GM10266 (cell line): Measurements from ENCODE around the gene CPM.

Experiments used
- DNase-seq: peaks from one replicate; pipeline ENCODE4 v3.0.0; 2012; ENCODE audit errors: extremely low spot score
- CTCF ChIP-seq: IDR thresholded peaks from 2 replicates; pipeline ENCODE4 v1.5.1; 2012; ENCODE audit warnings: mild to moderate bottlenecking, low read depth; ENCODE audit not compliant: control insufficient read depth, insufficient read depth; ENCODE audit errors: missing control alignments

CPM gene

GRCh38 chr12:68919581-68920239 lies 13.3 kb downstream of the CPM start:
- TF ChIP-seq CTCF = no peak
- DNase-seq = no peak

DNA sequence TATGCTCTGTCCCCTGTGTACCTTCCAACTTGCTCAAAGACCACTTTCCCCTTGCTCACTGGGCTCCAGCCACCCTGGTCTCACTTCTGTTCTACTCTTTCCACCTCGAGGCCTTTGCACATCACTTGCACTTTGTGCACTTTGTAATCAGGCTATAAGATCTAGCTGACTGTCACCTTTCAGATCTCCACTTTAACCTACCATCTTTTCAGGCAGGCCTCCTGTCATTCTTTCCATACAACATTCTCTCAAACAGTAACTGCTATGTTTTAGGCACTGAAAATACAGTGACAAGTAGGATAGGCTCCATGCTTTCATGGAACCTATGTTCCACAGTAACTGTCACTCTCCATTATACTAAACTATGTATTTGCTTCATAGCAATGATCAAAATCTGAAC lies 14.0 kb downstream of the CPM start:
- TF ChIP-seq CTCF = no peak
- no peak for DNase-seq

DNA sequence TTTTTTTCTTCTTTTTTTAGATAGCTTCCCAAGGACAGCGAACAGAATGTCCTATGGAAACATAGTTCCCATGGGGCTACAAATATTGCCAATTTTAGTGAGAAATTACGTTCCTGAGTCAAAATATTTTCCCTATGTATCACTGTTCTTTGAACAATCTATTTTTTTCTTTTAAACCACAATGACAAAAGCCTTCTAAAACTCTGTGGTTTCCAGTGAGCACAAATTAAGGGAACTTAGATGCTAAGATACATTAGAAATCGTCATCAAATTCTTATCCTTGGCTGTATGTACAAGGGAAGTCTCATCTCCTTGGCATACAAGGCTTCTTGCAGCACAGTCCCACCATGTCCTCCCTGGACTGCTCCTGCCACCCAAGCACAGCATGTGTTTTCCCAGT lies 17.9 kb downstream of the CPM start:
- no peak for DNase-seq
- TF ChIP-seq CTCF = no peak

- TF ChIP-seq CTCF = no peak
- DNase-seq = no peak
Observed at GRCh38 chr12:68913682-68914081, 19.3 kb downstream of the CPM start.

- DNase-seq = no peak
- TF ChIP-seq CTCF = no peak
Observed at GRCh38 chr12:68912916-68913315, 20.1 kb downstream of the CPM start.

GRCh38 chr12:68911197-68911718 lies 21.7 kb downstream of the CPM start:
- DNase-seq = no peak
- no peak for TF ChIP-seq CTCF

DNA sequence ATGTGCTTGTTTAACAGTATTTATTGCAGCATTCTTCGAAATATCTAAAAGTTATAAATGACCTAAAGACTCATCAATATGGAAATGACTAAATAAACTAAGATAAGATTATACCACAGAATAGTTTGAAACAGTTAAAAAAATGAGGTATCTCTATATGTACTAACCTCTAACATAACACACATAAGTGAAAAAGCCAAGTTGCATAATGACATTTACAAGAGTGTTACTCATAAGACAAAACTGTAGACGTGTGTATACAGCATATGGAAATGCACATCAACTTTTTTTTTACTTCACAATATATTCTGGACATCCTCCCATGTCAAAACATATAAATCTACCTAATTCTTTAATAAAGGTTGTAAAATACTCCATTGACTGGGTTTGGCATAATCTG lies 22.8 kb downstream of the CPM start:
- DNase-seq = no peak
- TF ChIP-seq CTCF = no peak
